ENCODE data around the gene MANEA. TPM values are rescaled to one million over a fixed set of nuclear protein-coding genes. Genes with fewer than 3 reads are reported as not detected.

Gene MANEA
- total RNA-seq, 2 donors from 2014 or later = 77.8 to 141 TPM

DNA sequence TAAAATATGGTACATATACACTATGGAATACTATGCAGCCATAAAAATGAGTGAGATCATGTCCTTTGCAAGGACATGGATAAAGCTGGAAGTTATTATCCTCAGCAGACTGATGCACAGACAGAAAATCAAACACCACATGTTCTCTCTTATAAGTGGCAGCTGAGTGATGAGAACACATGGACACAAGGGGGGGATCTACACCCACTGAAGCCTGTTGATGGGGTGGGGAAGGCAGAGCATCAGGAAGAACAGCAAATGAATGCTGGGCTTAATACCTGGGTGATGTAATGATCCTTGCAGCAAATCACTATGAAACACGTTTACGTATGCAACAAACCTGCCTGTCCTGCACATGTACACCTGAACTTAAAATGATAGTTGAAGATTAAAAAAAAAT, 71.3 kb downstream of the MANEA start:
- no peak overlapping the region for H3K27ac ChIP-seq (ENCODE audit: low read depth, low read length)
- Mint-ChIP-seq H3K4me3 (no peak overlapping the region), H3K36me3 (ENCODE audit: low read depth) (peaks cover 16% of the 10 kb centered on the region), H3K27me3 (ENCODE audit: insufficient read depth) (no peaks in the 10 kb centered on the region), H3K27ac (no peak overlapping the region), H3K4me1 (peaks cover 10% of the 10 kb centered on the region), H3K9me3 (peaks cover 79% of the 10 kb centered on the region)
- peak overlapping the region; percentile 71 for H3K4me3 ChIP-seq (ENCODE audit: low read length)
- H3K36me3 ChIP-seq (ENCODE audit: control insufficient read depth, insufficient read depth, low read length) = no peaks in the 10 kb centered on the region
- H3K9ac ChIP-seq (ENCODE audit: extremely low read depth, low read length, poor library complexity, severe bottlenecking) = no peak overlapping the region
- DNase-seq = no peak
- no peaks in the 10 kb centered on the region for H3K4me1 ChIP-seq (ENCODE audit: control insufficient read depth, insufficient read depth, low read length)
- H3K9me3 ChIP-seq (ENCODE audit: control insufficient read depth, low read length) = peaks cover 88% of the 10 kb centered on the region
- WGBS, 2 experiments (ENCODE audit: insufficient coverage in 1 of 2, insufficient read length in 1 of 2) = 95% methylated on average over 2 of the region's 2 CpGs; no CpG with 5 or more reads in 1 of the 2 experiments
- no peaks in the 10 kb centered on the region for H3K27me3 ChIP-seq (ENCODE audit: control insufficient read depth, insufficient read depth, low read length, poor library complexity, severe bottlenecking)
- TF ChIP-seq, protein P1, sequence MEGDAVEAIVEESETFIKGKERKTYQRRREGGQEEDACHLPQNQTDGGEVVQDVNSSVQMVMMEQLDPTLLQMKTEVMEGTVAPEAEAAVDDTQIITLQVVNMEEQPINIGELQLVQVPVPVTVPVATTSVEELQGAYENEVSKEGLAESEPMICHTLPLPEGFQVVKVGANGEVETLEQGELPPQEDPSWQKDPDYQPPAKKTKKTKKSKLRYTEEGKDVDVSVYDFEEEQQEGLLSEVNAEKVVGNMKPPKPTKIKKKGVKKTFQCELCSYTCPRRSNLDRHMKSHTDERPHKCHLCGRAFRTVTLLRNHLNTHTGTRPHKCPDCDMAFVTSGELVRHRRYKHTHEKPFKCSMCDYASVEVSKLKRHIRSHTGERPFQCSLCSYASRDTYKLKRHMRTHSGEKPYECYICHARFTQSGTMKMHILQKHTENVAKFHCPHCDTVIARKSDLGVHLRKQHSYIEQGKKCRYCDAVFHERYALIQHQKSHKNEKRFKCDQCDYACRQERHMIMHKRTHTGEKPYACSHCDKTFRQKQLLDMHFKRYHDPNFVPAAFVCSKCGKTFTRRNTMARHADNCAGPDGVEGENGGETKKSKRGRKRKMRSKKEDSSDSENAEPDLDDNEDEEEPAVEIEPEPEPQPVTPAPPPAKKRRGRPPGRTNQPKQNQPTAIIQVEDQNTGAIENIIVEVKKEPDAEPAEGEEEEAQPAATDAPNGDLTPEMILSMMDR (conservative IDR thresholded peaks at IDR 0.05) = peak; percentile 59

DNA sequence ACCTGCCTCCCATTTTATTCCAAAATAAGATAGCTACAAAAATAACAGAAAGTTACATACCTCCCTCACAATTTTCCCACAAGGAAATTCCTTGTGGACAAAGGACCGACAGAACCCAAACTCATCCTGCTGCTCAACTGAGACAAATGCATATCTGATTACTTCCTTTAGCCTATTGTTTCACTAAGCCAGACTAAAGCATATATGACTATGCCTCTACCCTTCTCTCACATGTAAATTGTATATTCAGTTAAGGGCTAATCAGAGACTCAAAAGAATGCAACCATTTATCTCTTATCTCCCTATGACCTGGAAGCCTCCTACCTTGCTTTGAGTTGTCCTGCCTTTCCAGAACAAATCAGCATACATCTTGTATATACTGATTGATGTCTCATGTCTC, 72.1 kb downstream of the MANEA start:
- no peak for DNase-seq
- Mint-ChIP-seq H3K27me3 (ENCODE audit: insufficient read depth) (no peaks in the 10 kb centered on the region), H3K4me1 (peaks cover 10% of the 10 kb centered on the region), H3K27ac (no peak overlapping the region), H3K36me3 (ENCODE audit: low read depth) (peaks cover 16% of the 10 kb centered on the region), H3K9me3 (peaks cover 73% of the 10 kb centered on the region), H3K4me3 (no peak overlapping the region)
- H3K27me3 ChIP-seq (ENCODE audit: control insufficient read depth, insufficient read depth, low read length, poor library complexity, severe bottlenecking) = no peaks in the 10 kb centered on the region
- H3K27ac ChIP-seq (ENCODE audit: low read depth, low read length) = no peak overlapping the region
- TF ChIP-seq, protein P1 (conservative IDR thresholded peaks at IDR 0.05) = no peak
- peaks cover 83% of the 10 kb centered on the region for H3K9me3 ChIP-seq (ENCODE audit: control insufficient read depth, low read length)
- H3K4me1 ChIP-seq (ENCODE audit: control insufficient read depth, insufficient read depth, low read length) = no peaks in the 10 kb centered on the region
- no peak overlapping the region for H3K9ac ChIP-seq (ENCODE audit: extremely low read depth, low read length, poor library complexity, severe bottlenecking)
- 14 to 30% methylated on average over 1 of the region's 1 CpG for WGBS, 2 experiments (ENCODE audit: insufficient coverage in 1 of 2, insufficient read length in 1 of 2)
- no peaks in the 10 kb centered on the region for H3K36me3 ChIP-seq (ENCODE audit: control insufficient read depth, insufficient read depth, low read length)
- H3K4me3 ChIP-seq (ENCODE audit: low read length) = peak overlapping the region; percentile 71

DNA sequence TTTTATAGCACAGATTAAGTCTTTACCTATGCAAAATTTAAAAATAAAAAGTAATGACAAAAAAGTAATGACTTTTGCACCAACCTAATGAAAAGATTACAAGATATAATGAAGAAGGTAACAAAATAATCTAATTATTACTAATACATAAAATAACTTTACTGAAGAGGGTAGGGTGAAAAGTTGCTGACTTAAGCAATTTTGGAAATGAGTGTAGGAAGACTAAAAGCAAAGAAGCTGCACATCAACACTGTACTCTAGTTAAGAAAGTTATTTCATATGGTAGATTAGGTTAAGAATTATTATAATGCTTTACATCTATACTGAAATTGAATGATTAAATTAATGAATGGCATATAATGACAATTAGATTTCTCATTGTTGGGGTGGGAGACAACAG, 76.8 kb downstream of the MANEA start:
- peaks cover 11% of the 10 kb centered on the region for H3K4me1 Mint-ChIP-seq
- H3K9ac ChIP-seq (ENCODE audit: extremely low read depth, low read length, poor library complexity, severe bottlenecking) = no peak overlapping the region

More for the DNA sequence above, 76.8 kb downstream of the MANEA start:
- no peaks in the 10 kb centered on the region for H3K27me3 ChIP-seq (ENCODE audit: control insufficient read depth, insufficient read depth, low read length, poor library complexity, severe bottlenecking)
- H3K36me3 ChIP-seq (ENCODE audit: control insufficient read depth, insufficient read depth, low read length) = no peaks in the 10 kb centered on the region
- no peak overlapping the region for H3K4me3 ChIP-seq (ENCODE audit: low read length)
- Mint-ChIP-seq H3K27ac (no peak overlapping the region), H3K27me3 (ENCODE audit: insufficient read depth) (no peaks in the 10 kb centered on the region), H3K36me3 (ENCODE audit: low read depth) (peaks cover 8% of the 10 kb centered on the region), H3K9me3 (peaks cover 29% of the 10 kb centered on the region), H3K4me3 (no peak overlapping the region)
- DNase-seq = no peak
- no peaks in the 10 kb centered on the region for H3K4me1 ChIP-seq (ENCODE audit: control insufficient read depth, insufficient read depth, low read length)
- TF ChIP-seq, protein P1 (conservative IDR thresholded peaks at IDR 0.05) = no peak
- H3K9me3 ChIP-seq (ENCODE audit: control insufficient read depth, low read length) = peaks cover 36% of the 10 kb centered on the region
- no peak overlapping the region for H3K27ac ChIP-seq (ENCODE audit: low read depth, low read length)

Data from endodermal cell (in vitro differentiated cells).